Measurements from ENCODE around the gene PALLD. TPM values are rescaled to one million over a fixed set of nuclear protein-coding genes. Genes with fewer than 3 reads are reported as not detected.

PALLD gene
- total RNA-seq, 1 experiment from 2014 or later, result 18.3 TPM

DNA sequence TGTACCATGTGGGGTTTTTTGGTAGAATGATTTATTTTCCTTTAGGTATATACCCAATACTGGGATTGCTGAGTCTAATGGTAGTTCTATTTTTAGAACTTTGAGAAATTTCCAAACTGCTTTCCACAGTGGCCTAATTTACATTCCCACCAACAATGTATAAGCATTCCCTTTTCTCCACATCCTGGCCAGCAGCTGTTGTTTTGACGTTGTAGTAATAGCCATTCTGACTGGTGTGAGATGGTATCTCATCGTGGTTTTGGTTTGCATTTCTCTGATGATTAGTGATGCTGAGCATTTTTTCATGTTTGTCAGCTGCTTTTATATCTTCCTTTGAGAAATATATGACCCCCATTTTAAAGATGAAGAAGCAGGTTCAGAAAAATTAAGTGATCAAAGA, 359.5 kb downstream of the PALLD start:
- Mint-ChIP-seq H3K9me3 (no peaks in the 10 kb centered on the region; a peak in 1 of 5 replicates), H3K36me3 (ENCODE audit: insufficient read depth in 1 of 3, low read depth in 3 of 3) (peaks cover 0 to 10% (median 0%) of the 10 kb centered on the region in 3 experiments; a peak in 5 of 7 replicates), H3K27ac (no peak overlapping the region), H3K4me1 (peaks cover 8 to 18% of the 10 kb centered on the region in 2 experiments; a peak in 3 of 4 replicates), H3K4me3 (no peak overlapping the region), H3K27me3 (ENCODE audit: low read depth) (no peaks in the 10 kb centered on the region)
- Histone ChIP-seq H2BK20ac (ENCODE audit: low read depth, low read length, poor library complexity, severe bottlenecking) (no peak overlapping the region), H3K23ac (ENCODE audit: insufficient read length, low read depth, low read length) (no peak overlapping the region), H2AFZ (ENCODE audit: low read length) (no peak overlapping the region), H3K27ac (ENCODE audit: insufficient read length, low read depth, low read length) (no peak overlapping the region), H3K14ac (ENCODE audit: insufficient read depth, low read length) (no peak overlapping the region), H3K27me3 (ENCODE audit: insufficient read depth, low read length) (no peaks in the 10 kb centered on the region), H2AK5ac (ENCODE audit: insufficient read length, low read length) (no peak overlapping the region), H3K4me1 (ENCODE audit: insufficient read depth, low read length) (no peaks in the 10 kb centered on the region), H3K56ac (ENCODE audit: insufficient read length, low read depth, low read length) (no peak overlapping the region), H3K79me2 (ENCODE audit: insufficient read depth, low read length) (0 out of 2 replicates have a peak, but pooled peaks cover 1% of the 10 kb centered on the region), H2BK120ac (ENCODE audit: low read depth, low read length, poor library complexity, severe bottlenecking) (no peak overlapping the region), H2BK5ac (ENCODE audit: insufficient read length, low read length) (no peak overlapping the region), H4K5ac (ENCODE audit: insufficient read length, low read depth, low read length) (no peak overlapping the region), H4K20me1 (ENCODE audit: control insufficient read depth, insufficient read depth, insufficient read length) (no peaks in the 10 kb centered on the region), H3K9ac (ENCODE audit: extremely low read depth, insufficient read length, low read length) (no peak overlapping the region), H4K91ac (ENCODE audit: insufficient read length, low read depth, low read length) (no peak overlapping the region), H3K9me3 (ENCODE audit: control insufficient read depth, low read depth, low read length) (no peaks in the 10 kb centered on the region), H3K4me2 (ENCODE audit: insufficient read depth, insufficient read length, low read length) (no peak overlapping the region), H3K18ac (ENCODE audit: insufficient read length, low read depth, low read length) (no peak overlapping the region), H4K8ac (replicated peaks; ENCODE audit: insufficient read length, low read depth, low read length) (no peak overlapping the region), H2BK15ac (ENCODE audit: low read depth, low read length) (no peak overlapping the region), H2BK12ac (ENCODE audit: insufficient read length, low read depth, low read length) (no peak overlapping the region), H3K4ac (ENCODE audit: low read depth, low read length) (no peak overlapping the region), H3T11ph (ENCODE audit: low read length) (no peak overlapping the region), H3K23me2 (ENCODE audit: insufficient read length, low read depth, low read length, poor library complexity, severe bottlenecking) (no peaks in the 10 kb centered on the region), H3K79me1 (ENCODE audit: insufficient read depth, low read depth, low read length, poor library complexity, severe bottlenecking) (no peaks in the 10 kb centered on the region)
- DNase-seq, result no peak
- no CpG with 5 or more reads among the region's 2 CpGs for WGBS (ENCODE audit: extremely low coverage, insufficient read length, low lambda C conversion rate)
- TF ChIP-seq, protein P1, sequence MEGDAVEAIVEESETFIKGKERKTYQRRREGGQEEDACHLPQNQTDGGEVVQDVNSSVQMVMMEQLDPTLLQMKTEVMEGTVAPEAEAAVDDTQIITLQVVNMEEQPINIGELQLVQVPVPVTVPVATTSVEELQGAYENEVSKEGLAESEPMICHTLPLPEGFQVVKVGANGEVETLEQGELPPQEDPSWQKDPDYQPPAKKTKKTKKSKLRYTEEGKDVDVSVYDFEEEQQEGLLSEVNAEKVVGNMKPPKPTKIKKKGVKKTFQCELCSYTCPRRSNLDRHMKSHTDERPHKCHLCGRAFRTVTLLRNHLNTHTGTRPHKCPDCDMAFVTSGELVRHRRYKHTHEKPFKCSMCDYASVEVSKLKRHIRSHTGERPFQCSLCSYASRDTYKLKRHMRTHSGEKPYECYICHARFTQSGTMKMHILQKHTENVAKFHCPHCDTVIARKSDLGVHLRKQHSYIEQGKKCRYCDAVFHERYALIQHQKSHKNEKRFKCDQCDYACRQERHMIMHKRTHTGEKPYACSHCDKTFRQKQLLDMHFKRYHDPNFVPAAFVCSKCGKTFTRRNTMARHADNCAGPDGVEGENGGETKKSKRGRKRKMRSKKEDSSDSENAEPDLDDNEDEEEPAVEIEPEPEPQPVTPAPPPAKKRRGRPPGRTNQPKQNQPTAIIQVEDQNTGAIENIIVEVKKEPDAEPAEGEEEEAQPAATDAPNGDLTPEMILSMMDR (conservative IDR thresholded peaks at IDR 0.05), result no peak

Data from H9 (cell line).